ENCODE measurements around the gene GTF2F2. TPM values are rescaled to one million over a fixed set of nuclear protein-coding genes. Genes with fewer than 3 reads are reported as not detected.

GTF2F2 gene
- polyA plus RNA-seq, 1 donor (not counting 4 experiments of a cell fraction or from before 2014, with no cell fraction given), result 55.5 TPM

DNA sequence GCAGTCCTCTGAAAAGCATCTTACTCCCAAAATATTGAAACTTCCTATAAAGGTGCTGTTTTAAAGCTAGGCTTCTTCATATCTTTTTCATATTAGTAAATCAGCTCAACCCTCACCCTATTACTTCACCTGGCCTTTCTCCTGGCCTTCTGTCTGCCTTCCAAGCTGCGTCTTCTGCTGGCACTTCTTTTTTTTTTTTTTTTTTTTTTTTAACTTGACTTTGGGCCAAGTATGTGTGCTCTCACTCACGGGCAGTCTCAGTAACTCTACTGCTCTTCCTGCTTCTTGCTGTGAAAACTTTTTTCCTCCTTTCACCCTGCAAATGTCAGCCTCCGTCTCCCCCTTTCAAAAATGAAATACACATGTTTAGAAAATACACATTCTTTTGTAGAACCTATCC is 121.8 kb downstream of the GTF2F2 start:
- Histone ChIP-seq H3K9me3 (ENCODE audit: control insufficient read depth, low read depth, low read length) (no peaks in the 10 kb centered on the region), H4K20me1 (ENCODE audit: control insufficient read depth, extremely low read depth, insufficient read depth, low read length) (no peaks in the 10 kb centered on the region), H3K4me1 (ENCODE audit: control insufficient read depth, extremely low read depth, insufficient read depth, low read length) (peaks cover 61% of the 10 kb centered on the region), H3K79me2 (ENCODE audit: control insufficient read depth, insufficient read depth, low read length) (peaks cover 47% of the 10 kb centered on the region), H3K27ac (ENCODE audit: control insufficient read depth, insufficient read depth, low read length) (peak overlapping the region; percentile 68), H3K4me2 (ENCODE audit: control insufficient read depth, extremely low read depth, insufficient read depth, low read depth, low read length) (peak overlapping the region; percentile 77), H3K9ac (ENCODE audit: control insufficient read depth, extremely low read depth, insufficient read depth, low read length) (peak overlapping the region; percentile 44), H3K4me3 (ENCODE audit: control insufficient read depth in 2 of 3, extremely low read depth in 1 of 3, insufficient read depth in 2 of 3, low read depth in 1 of 3, low read length in 3 of 3) (peak overlapping the region in 2 of 3 experiments; percentile 37 to 40), H3K36me3 (ENCODE audit: control insufficient read depth in 2 of 2, extremely low read depth in 1 of 2, insufficient read depth in 2 of 2, low read length in 2 of 2) (no peaks in the 10 kb centered on the region), H3K27me3 (ENCODE audit: control insufficient read depth, extremely low read depth, insufficient read depth, low read length) (no peaks in the 10 kb centered on the region), H2AFZ (ENCODE audit: control insufficient read depth, low read length) (no peak overlapping the region), H3K9me1 (ENCODE audit: control insufficient read depth, extremely low read depth, insufficient read depth, low read length) (no peaks in the 10 kb centered on the region)
- FAIRE-seq (peak; percentile 57), DNase-seq (ENCODE audit: low read depth, low spot score) (no peak)
- dilution Hi-C loops (cut with MboI; ENCODE audit: extremely low pct_ligation_motif_present, low sequenced_read_pairs), result no loop called here
- TF ChIP-seq CTCF (optimal IDR thresholded peaks at IDR 0.05 in 1 of 3, IDR thresholded peaks at IDR 0.05 in 1 of 3, conservative IDR thresholded peaks at IDR 0.05 in 1 of 3; ENCODE audit: extremely low read depth in 1 of 3, insufficient read depth in 2 of 3, low read length in 3 of 3), result no peak
- no peak for TF ChIP-seq EZH2 (IDR thresholded peaks at IDR 0.05; ENCODE audit: low read length)

- TF ChIP-seq CTCF (optimal IDR thresholded peaks at IDR 0.05 in 1 of 3, IDR thresholded peaks at IDR 0.05 in 1 of 3, conservative IDR thresholded peaks at IDR 0.05 in 1 of 3; ENCODE audit: extremely low read depth in 1 of 3, insufficient read depth in 2 of 3, low read length in 3 of 3) (no peak), EZH2 (IDR thresholded peaks at IDR 0.05; ENCODE audit: low read length) (no peak)
- DNase-seq (ENCODE audit: low read depth, low spot score), result no peak
- peak overlapping the region in 2 of 3 experiments; percentile 37 to 40 for H3K4me3 ChIP-seq (ENCODE audit: control insufficient read depth in 2 of 3, extremely low read depth in 1 of 3, insufficient read depth in 2 of 3, low read depth in 1 of 3, low read length in 3 of 3)
- H3K27ac ChIP-seq (ENCODE audit: control insufficient read depth, insufficient read depth, low read length), result peak overlapping the region; percentile 68
- peak overlapping the region; percentile 77 for H3K4me2 ChIP-seq (ENCODE audit: control insufficient read depth, extremely low read depth, insufficient read depth, low read depth, low read length)
- peaks cover 61% of the 10 kb centered on the region for H3K4me1 ChIP-seq (ENCODE audit: control insufficient read depth, extremely low read depth, insufficient read depth, low read length)
- H3K27me3 ChIP-seq (ENCODE audit: control insufficient read depth, extremely low read depth, insufficient read depth, low read length), result no peaks in the 10 kb centered on the region
- no peak for FAIRE-seq
- dilution Hi-C loops (cut with MboI; ENCODE audit: extremely low pct_ligation_motif_present, low sequenced_read_pairs), result no loop called here
- H3K9me1 ChIP-seq (ENCODE audit: control insufficient read depth, extremely low read depth, insufficient read depth, low read length), result no peaks in the 10 kb centered on the region
- H3K9me3 ChIP-seq (ENCODE audit: control insufficient read depth, low read depth, low read length), result no peaks in the 10 kb centered on the region
- peak overlapping the region; percentile 44 for H3K9ac ChIP-seq (ENCODE audit: control insufficient read depth, extremely low read depth, insufficient read depth, low read length)
- H3K36me3 ChIP-seq (ENCODE audit: control insufficient read depth in 2 of 2, extremely low read depth in 1 of 2, insufficient read depth in 2 of 2, low read length in 2 of 2), result no peaks in the 10 kb centered on the region
- H4K20me1 ChIP-seq (ENCODE audit: control insufficient read depth, extremely low read depth, insufficient read depth, low read length), result no peaks in the 10 kb centered on the region
- H3K79me2 ChIP-seq (ENCODE audit: control insufficient read depth, insufficient read depth, low read length), result peaks cover 44% of the 10 kb centered on the region
- H2AFZ ChIP-seq (ENCODE audit: control insufficient read depth, low read length), result no peak overlapping the region
Measured at GRCh38 chr13:45242524-45242923, 122.2 kb downstream of the GTF2F2 start.
